Fibroblast of skin of left biceps (primary cell): ENCODE results near the gene MPP2.
A peak's percentile ranks its signal among the peaks of the same experiment; 100 is the strongest.
"Not testable (repeated sequence)": the region's sequence is repeated elsewhere in the genome, so short reads cannot be mapped to it uniquely, and the experiment has no call there.

ENCODE experiments used
- DNase-seq, 2 experiments: peaks; one replicate each; pipeline ENCODE4 v3.0.0-alpha.2; 2013; ENCODE audit warnings: low read depth in 2 of 2

Gene MPP2

GRCh38 chr17:43931062-43931571 is 23.8 kb upstream of the MPP2 start:
- DNase-seq, result no peak

- DNase-seq, result no peak
These were observed 21.3 kb upstream of the MPP2 start for GRCh38 chr17:43928609-43929008.

- DNase-seq, result not testable (repeated sequence)
These were observed 20.6 kb upstream of the MPP2 start for GRCh38 chr17:43927929-43928328.

GRCh38 chr17:43927060-43927864 is 19.9 kb upstream of the MPP2 start:
- no peak for DNase-seq

- DNase-seq, result no peak
These were observed 17.2 kb upstream of the MPP2 start for GRCh38 chr17:43924558-43924957.

- no peak for DNase-seq
These were observed 13.3 kb upstream of the MPP2 start for GRCh38 chr17:43920500-43921095.

- DNase-seq, result no peak
These were observed 10.7 kb upstream of the MPP2 start for GRCh38 chr17:43918026-43918389.

- no peak for DNase-seq
These were observed 10.2 kb upstream of the MPP2 start for GRCh38 chr17:43917348-43918025.

- no peak for DNase-seq
These were observed 9.6 kb upstream of the MPP2 start for GRCh38 chr17:43917016-43917347.

- no peak for DNase-seq
These were observed 9.0 kb upstream of the MPP2 start for GRCh38 chr17:43916385-43916784.

GRCh38 chr17:43915559-43915958 is 8.2 kb upstream of the MPP2 start:
- no peak for DNase-seq

GRCh38 chr17:43914451-43914850 is 7.1 kb upstream of the MPP2 start:
- DNase-seq, result no peak

GRCh38 chr17:43913584-43913983 is 6.2 kb upstream of the MPP2 start:
- no peak for DNase-seq

GRCh38 chr17:43912635-43913304 is 5.4 kb upstream of the MPP2 start:
- no peak for DNase-seq

- no peak for DNase-seq
These were observed 4.6 kb upstream of the MPP2 start for GRCh38 chr17:43911904-43912303.

GRCh38 chr17:43909537-43910231 is 2.3 kb upstream of the MPP2 start:
- no peak for DNase-seq

- DNase-seq, result peak; percentile 32 to 49
These were observed 824 bp upstream of the MPP2 start for GRCh38 chr17:43907998-43908721.

GRCh38 chr17:43906951-43907424 is 348 bp downstream of the MPP2 start:
- no peak for DNase-seq

GRCh38 chr17:43905985-43906852 is 1.1 kb downstream of the MPP2 start:
- DNase-seq, result peak in 1 of 2 experiments; percentile 5
